8988T (cell line): ENCODE data around the gene COLQ.
"Not testable (repeated sequence)": the region's sequence is repeated elsewhere in the genome, so short reads cannot be mapped to it uniquely, and the experiment has no call there.

Experiments
- DNase-seq: peaks from one replicate; pipeline ENCODE4 v3.0.0; 2011

The COLQ gene

DNA sequence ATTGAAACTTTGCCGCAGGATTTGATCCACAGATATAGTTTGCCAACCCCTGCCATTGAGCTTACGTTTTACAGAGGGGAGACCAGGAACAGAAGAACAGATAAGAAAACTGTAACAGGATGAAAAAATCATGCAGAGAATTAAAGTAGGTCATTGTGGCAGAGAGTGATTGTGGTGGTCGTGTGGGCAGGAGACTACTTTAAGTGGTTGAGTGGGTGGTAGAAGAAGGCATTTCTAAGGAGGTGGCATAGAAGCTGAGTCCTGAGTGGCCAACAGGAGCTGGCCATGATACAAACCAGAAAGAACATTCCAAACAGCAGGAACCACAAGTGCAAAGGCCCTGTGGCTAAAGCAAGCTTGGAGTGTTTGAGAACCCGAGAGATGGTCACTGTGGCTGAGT, 34.5 kb downstream of the COLQ start:
- DNase-seq = no peak

- no peak for DNase-seq
Measured at GRCh38 chr3:15486020-15486419, 35.5 kb downstream of the COLQ start.

GRCh38 chr3:15484551-15484950, 37.0 kb downstream of the COLQ start:
- not testable (repeated sequence) for DNase-seq

DNA sequence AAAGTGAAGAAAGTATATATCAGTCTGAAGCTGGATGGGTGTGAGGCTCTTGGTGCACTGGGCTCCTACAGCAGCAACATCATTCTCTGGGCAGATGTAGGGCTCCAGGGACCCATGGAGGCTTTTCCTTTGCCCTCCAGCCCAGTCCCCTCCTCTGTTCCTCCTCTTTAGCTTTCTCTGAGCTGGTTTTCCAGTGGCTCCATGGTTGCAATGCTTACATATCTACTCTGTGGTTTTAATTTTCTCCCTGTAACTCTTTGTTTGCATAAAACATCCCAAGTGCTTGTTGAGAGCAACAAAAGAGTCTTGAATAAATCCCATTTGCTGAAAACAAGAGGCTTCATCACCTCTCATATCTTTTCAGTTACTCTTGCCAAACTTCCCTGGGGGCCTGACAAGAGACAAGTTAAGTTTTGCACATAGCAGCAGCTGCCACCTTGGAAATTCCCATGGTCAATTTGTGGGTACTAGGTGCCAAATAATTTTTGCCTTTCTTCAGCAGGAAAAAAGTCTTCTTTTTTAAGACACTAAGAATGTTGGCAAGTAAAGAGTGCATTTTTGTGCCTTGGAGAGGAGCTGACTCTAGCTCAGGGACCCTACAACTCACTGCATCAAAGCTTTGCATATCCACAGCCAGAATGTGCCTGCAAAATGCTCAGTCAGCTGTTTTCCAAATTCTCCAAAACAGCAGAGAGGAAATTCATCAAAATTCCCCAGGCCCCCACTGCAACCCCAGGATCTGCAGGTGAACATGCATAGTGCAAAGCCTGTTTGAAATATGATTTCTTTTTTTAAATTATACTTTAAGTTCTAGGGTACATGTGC, 41.9 kb downstream of the COLQ start:
- no peak for DNase-seq

DNA sequence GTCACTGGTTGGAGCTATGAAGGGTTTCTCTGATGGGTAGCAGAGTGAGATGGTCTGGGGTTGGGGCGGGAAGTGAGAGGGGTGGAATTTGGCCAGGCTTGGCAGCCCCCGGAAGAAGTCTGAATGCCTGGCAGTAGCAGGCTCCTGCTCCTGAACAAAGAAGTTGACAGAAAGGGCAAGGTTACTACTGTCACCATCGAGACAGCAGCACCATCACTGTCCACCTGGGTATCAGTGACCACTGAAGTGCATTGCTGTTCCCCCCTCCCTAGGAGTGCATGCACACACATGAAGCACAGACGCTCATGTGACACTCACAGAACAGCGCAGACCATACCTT, 42.9 kb downstream of the COLQ start:
- no peak for DNase-seq

- DNase-seq = no peak
Measured at GRCh38 chr3:15477951-15478639, 43.4 kb downstream of the COLQ start.

- DNase-seq = no peak
Measured at GRCh38 chr3:15476378-15476777, 45.1 kb downstream of the COLQ start.

DNA sequence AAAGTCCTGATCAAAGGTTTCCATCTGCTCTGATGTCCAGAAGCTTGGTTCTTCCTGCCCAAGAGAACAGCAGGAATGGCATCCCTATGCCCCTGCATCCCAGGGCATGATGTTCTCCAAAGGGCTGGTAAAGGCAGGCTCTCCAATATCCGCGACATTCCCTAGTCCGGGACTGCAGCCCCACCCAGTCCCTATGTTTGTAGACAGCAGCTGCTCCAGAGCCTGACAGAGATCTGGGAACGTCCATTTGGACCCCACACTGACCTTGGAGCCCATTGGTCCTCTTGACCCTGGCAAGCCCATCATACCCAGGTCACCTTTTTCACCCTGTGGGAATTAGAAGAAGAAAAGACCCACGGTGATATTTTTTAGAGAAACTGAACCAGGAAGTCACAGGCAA, 46.3 kb downstream of the COLQ start:
- DNase-seq = no peak

GRCh38 chr3:15471861-15472260, 49.6 kb downstream of the COLQ start:
- no peak for DNase-seq

GRCh38 chr3:15470849-15471248, 50.7 kb downstream of the COLQ start:
- no peak for DNase-seq

GRCh38 chr3:15470261-15470660, 51.2 kb downstream of the COLQ start:
- peak; percentile 43 for DNase-seq

- DNase-seq = no peak
Measured at GRCh38 chr3:15467227-15468181, 54.0 kb downstream of the COLQ start.

GRCh38 chr3:15465876-15466585, 55.5 kb downstream of the COLQ start:
- no peak for DNase-seq

GRCh38 chr3:15462451-15462850, 59.1 kb downstream of the COLQ start:
- no peak for DNase-seq

DNA sequence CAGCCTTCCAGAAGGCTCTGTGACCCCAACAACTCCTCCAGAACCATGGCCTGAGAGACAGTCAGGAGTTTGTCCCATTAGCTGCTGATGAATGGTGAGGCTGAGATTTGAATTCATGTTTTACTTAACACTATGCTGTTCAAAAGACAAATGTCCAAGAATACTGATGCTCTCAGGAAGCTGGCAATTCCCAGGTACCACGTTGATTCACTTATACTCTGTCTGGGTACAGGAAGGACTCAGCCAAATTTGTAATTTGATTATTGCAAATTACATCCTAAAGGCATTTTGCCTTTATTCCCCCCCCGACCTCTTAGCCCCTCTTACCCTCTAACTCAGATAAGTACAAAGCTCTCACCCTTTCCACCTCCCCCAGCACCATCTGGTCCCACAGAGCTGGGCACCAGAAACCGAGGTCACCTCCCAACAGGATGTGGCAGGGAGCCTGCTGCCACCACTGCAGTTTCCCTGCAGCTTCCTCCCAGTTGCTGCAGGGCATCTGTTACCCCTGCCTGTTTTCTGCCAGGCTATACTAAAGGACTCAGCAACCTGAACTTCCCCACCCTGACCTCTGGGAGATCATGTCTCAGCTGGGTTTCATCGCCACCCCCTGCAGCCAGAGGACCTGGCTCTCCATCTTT, 60.5 kb downstream of the COLQ start:
- no peak for DNase-seq

- DNase-seq = no peak
Measured at GRCh38 chr3:15458212-15458780, 63.2 kb downstream of the COLQ start.

- DNase-seq = not testable (repeated sequence)
Measured at GRCh38 chr3:15456915-15457314, 64.6 kb downstream of the COLQ start.

DNA sequence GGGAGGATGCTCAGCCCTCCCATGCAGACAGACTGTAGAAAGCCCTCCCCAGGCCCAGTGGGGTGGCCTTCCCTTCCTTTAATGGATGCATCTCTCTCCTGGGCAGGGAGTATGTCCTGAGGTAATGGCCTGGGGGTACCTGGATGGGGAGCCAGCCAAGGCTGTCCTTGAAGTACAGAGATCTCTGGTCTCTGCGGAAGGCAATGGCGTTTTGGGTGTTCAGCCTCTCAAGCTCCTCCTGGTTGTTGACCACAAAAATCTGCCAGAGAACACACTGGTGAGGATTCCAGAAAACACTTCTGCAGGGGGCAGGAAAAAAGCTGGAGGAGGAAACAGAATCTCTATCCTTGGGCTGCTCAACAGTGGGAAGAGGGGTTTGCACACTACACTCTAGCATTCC, 65.2 kb downstream of the COLQ start:
- DNase-seq = no peak

DNA sequence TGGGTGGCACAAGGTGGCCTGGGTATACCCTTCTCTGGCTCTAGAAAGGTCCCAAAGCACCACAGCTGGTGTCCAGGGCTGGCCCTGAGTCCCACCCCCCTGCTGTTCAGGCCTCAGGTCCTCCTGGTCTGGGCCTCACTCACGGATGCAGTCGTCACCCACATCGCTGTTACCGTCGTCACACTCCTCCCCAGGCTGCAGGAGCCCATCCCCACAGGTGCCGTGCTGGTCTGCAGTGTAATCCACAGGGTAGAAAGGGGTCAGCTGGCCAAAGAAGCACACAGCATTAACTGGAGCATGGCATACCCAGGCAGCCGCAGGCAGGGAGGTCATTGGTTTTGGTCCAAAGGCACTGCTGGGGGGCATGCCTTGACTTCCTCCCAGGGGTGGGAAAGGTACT, 65.8 kb downstream of the COLQ start:
- no peak for DNase-seq

DNA sequence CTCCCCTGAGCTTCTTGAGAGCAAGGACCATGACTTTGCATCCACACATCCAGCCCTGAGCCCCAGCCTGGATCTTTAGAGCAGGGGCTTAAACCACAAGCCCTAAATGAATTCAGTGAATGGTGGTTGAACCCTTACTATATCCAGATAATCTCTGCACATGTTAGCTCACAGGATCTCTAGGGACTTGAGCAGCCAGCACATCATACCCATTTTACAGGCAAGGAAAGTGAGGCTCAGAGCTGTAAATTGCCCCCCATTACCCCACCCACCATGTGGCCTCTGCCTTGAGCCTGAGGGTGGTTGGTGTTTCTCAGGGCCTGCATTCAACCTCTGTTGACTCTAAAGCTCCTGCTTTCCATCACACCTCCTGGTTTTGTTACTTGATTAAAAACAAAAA, 66.5 kb downstream of the COLQ start:
- DNase-seq = no peak

GRCh38 chr3:15453991-15454625, 67.4 kb downstream of the COLQ start:
- DNase-seq = no peak
